NCI-H82 (cell line): ENCODE data around the gene PDE9A.

ENCODE experiments used
- DNase-seq: peaks from one replicate; lab custom pipeline; 2025; lab: John Stamatoyannopoulos, UW

Gene PDE9A

DNA sequence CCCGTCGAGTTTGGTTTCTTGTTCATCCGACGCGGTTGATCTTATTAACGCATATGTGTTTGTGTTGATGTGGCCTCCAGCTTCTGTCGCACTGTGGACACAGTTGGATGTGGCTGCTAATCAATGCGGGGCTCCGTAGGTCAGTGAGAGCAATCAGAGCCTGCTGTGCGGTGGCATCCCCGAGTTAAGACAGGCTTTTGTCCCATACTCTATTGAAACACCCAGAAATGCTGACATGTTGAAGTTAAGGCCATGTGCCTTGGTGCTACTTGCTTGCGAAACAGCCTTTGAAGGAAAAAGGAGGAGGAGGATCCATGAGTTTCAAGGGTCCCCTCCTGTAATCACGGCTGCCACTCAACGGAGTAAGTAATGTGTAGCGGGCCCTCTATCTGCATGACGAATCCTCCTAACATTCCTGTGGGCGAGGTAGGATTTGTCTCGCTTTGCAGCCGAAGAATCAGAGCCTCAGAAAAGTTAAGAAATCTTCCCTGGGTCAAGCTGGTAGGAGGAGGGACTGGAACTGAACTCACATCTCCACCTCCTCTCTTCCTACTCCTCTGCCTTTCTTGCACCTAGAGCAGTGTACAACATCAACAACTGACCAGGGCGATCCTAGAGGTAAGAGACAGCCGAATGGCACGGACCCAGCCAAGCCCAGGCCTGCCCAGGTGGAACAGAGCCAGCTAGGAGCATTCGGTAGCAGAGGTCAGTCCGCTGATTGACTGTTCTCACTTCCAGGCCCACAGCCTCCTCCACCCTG lies 19.5 kb downstream of the PDE9A start:
- DNase-seq = peak; percentile 15

GRCh38 chr21:42673633-42674328 lies 20.4 kb downstream of the PDE9A start:
- no peak for DNase-seq

DNA sequence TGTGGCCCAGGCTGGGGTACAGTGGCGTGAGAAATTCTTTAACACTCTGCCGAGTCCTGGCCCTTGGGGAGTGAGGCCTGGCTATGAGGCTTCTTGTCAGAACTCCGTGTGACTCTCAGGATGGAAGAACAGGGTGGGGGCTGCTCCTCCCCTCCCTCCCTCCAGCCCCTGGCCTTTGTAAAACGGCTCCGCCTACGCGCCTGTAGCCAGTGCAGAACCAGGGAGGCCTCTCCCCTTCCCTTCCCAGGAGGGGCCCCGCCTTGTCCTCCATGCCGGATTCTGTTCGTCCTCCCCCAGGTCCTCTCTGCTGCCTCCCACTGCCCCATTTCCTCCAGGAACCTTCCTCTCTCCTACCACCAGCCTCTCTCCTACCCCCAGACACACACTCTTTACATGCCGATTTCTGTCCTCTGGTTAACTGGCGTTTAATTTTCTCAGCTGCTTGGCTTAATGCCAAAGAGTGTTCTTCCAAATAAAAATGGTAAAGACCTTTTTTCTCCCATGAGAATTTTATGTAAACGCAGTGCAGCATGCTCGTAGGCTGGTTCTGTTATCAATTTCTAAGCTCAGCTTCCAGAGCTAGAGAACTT lies 21.0 kb downstream of the PDE9A start:
- DNase-seq = peak; percentile 21

GRCh38 chr21:42675403-42675802 lies 22.0 kb downstream of the PDE9A start:
- DNase-seq = no peak

DNA sequence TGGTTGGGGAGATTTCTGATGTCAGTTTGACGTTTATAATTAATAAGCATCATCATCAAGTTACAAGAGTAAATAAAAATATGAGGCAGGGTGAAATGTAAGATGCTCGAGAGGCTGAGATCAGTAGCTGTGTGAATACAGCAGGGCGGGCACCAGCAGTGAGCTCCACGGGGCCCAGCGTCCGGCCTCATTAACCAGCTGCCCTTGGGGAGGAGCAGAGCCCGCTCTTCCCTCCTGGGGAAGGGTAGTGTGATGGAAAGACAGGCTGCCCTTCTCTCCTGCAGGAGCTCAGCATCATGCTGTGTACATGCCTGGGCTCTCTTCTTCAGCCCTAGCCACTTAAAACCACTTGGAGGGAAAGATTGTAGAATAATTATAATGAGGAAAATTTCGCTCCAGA lies 23.4 kb downstream of the PDE9A start:
- no peak for DNase-seq

- no peak for DNase-seq
Measured at GRCh38 chr21:42677339-42678321, 24.2 kb downstream of the PDE9A start.

- no peak for DNase-seq
Measured at GRCh38 chr21:42678618-42679295, 25.3 kb downstream of the PDE9A start.

DNA sequence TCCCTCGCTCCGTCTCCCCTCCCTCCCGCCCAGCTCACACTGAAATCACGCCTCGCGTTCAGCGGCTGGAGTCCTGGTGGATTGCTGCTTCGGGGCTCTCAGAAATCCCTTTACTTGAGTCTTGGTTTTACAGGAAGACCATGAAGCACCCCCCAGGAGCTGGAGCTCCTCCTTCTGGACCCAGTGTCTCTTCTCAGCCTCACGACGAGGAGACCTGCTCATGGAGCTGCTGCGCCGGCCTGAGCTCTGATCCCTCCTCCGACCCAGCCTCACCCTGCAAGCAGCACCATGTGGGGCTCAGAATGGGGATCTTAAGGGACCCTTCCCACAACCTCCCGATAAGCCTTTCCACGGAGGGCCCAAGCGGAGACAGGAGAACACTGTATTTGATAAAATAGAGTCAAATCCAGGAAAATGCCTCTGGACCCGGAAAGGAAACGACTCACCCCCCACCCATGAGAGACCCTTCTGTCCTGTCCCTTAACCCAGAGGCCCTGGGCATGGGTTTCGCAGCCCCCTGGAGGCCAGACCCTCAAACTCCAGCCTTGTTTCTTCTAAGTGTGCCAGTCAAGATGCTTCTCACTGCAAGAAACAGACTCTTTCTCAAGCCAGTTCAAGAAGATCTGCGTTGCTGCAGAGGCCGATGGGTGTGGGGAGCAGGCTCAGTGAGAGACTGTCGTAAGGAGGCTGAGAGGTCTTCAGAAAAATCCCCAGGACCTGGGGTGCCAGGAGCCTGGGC lies 26.1 kb downstream of the PDE9A start:
- DNase-seq = peak; percentile 9

- DNase-seq = no peak
Measured at GRCh38 chr21:42680058-42680330, 26.6 kb downstream of the PDE9A start.

GRCh38 chr21:42680429-42680828 lies 27.0 kb downstream of the PDE9A start:
- DNase-seq = no peak

DNA sequence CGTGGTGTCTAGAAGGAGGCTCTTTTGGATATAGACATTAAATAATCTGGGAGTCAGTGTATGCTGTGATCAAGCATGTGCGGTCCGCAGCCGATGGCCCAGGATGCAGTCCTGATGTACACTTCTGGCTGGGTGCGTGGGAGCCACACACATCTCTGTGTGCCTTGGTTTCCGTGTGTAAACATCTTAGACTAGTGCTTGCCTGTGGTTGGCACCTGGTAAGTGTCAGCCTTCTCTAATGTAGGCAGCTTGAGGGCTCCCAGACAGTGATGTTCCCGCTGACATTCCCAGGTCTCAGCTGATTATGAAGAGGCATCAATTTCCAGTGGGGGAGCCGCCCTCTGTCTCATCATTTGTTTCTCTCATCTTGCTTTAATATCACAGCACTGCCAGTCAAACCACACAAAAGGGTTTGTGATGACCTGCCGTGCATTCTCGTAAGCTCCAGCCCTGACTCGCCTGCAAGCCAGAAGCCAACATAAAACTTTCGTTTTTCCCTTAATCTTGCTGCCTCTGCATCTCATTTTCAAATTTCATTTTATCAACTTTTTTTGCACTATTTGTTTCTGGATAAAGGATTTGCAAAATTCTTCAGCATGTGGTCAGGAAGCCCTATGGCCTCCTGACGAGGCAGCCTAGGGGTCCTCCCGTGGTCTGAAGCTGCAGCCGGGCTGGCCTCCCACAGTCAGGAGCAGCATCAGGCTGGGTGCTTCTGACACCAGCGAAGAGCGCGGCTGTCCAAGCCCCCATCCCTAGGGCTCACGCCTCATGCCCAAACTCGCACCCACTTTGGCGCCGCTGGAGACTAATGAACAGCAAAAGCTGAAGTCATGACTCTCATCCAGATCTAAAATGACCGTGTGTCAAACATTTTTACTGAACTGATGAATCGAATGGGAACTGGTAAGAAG lies 28.1 kb downstream of the PDE9A start:
- DNase-seq = no peak

- no peak for DNase-seq
Measured at GRCh38 chr21:42682661-42683210, 29.3 kb downstream of the PDE9A start.

- no peak for DNase-seq
Measured at GRCh38 chr21:42683371-42684108, 30.1 kb downstream of the PDE9A start.

GRCh38 chr21:42684109-42684916 lies 30.9 kb downstream of the PDE9A start:
- no peak for DNase-seq

DNA sequence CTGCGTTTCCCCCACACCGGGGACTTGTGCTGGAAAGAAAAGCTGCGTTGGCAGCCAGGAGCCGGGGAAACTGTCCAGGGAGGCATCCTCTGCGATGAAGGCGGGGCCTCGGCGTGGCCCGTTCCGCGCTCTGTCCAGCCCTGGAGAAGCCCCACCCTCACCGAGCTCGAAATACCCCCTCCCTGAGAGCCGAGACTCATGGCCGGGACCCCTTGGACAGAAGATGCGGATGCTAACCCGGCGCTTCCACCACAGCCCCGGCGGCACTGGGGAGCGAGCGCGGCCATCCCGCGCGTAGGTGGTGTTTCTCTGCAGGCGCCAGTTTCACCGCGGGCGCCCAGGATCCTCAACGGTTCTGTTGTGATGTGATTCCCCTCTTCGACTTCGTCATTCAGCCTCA lies 31.6 kb downstream of the PDE9A start:
- no peak for DNase-seq

DNA sequence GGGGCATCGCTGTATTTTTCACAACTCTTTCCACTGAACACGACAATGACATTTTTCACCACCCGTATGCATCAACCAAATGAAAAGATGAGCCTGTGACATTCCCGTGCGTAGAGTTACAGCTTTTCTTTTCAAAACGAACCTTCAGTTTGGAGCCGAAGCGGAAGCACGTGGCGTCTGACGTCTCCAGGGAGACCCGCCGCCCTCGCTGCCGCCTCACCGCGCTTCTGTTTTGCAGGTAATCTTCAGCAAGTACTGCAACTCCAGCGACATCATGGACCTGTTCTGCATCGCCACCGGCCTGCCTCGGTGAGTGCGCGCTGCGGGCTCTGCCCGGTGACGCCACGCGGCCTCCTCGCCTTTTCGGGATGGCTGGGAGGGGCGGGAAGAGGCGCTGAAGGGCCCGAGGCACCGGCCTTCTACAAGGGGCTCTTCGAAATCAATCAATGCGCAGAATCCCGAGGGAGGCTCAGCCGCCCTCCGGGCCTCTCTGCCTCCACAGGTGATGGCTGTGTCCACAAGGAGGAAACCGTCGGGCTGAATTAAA lies 32.6 kb downstream of the PDE9A start:
- DNase-seq = no peak

GRCh38 chr21:42687796-42688195 lies 34.4 kb downstream of the PDE9A start:
- DNase-seq = no peak
